CD14-positive monocyte (primary cell): Measurements from ENCODE around the gene DMAC2. TPM values are rescaled to one million over a fixed set of nuclear protein-coding genes. Genes with fewer than 3 reads are reported as not detected.
A peak's percentile ranks its signal among the peaks of the same experiment; 100 is the strongest.

Experiments used
- DNase-seq, 3 donors: peaks; one replicate each; pipeline ENCODE4 v3.0.0-alpha.2; 2011 to 2022
- H2AFZ ChIP-seq: 2 replicates; pipeline ENCODE4 v1.6.0; 2012; ENCODE audit warnings: mild to moderate bottlenecking, low read depth, low read length, inconsistent platforms; ENCODE audit not compliant: insufficient read depth, poor library complexity, severe bottlenecking
- H3K27ac ChIP-seq, 2 donors: 1 replicate in 1 of 2; 2 replicates in 1 of 2; pipeline ENCODE4 v1.5.1; 2012 to 2013; ENCODE audit warnings: low read length in 2 of 2, control low read depth in 1 of 2, inconsistent platforms in 1 of 2, low read depth in 1 of 2, mild to moderate bottlenecking in 1 of 2
- H3K27me3 ChIP-seq, 2 donors: one replicate each; pipeline versions ENCODE4 v1.6.0 to v1.6.1; 2011 to 2013; ENCODE audit warnings: low read length in 2 of 2; ENCODE audit not compliant: control insufficient read depth in 2 of 2, insufficient read depth in 2 of 2
- H3K36me3 ChIP-seq, 2 donors: replicated peaks in 1 of 2; 1 replicate in 1 of 2; 2 replicates in 1 of 2; pipeline versions ENCODE4 v1.5.1 to v1.6.1; 2012 to 2013; ENCODE audit warnings: low read length in 2 of 2, control low read depth in 1 of 2, inconsistent platforms in 1 of 2, mild to moderate bottlenecking in 1 of 2; ENCODE audit not compliant: insufficient read depth in 2 of 2, control insufficient read depth in 1 of 2
- H3K4me1 ChIP-seq, 2 donors: 1 replicate in 1 of 2; 2 replicates in 1 of 2; pipeline versions ENCODE4 v1.5.1 to v1.6.1; 2012 to 2013; ENCODE audit warnings: low read length in 2 of 2, control low read depth in 1 of 2, inconsistent platforms in 1 of 2, mild to moderate bottlenecking in 1 of 2, moderate library complexity in 1 of 2; ENCODE audit not compliant: insufficient read depth in 2 of 2, control insufficient read depth in 1 of 2
- H3K4me2 ChIP-seq: replicated peaks from 2 replicates; pipeline ENCODE3; 2012; ENCODE audit warnings: low read length, moderate library complexity, mild to moderate bottlenecking; ENCODE audit not compliant: poor library complexity, severe bottlenecking; ENCODE audit errors: extremely low read depth
- H3K4me3 ChIP-seq, 3 experiments: fragments of 200-600 bp in 1 of 3; sonication (generic) in 1 of 3; replicated peaks in 1 of 3; 1 replicate in 2 of 3; 2 replicates in 1 of 3; pipeline ENCODE4 v1.5.1; 2011 to 2013; ENCODE audit warnings: low read length in 3 of 3, mild to moderate bottlenecking in 3 of 3, control low read depth in 2 of 3, low read depth in 2 of 3, inconsistent platforms in 1 of 3, moderate library complexity in 1 of 3
- H3K79me2 ChIP-seq: 2 replicates; pipeline ENCODE4 v1.6.0; 2012; ENCODE audit warnings: mild to moderate bottlenecking, control low read depth, inconsistent platforms, low read length, moderate library complexity; ENCODE audit not compliant: insufficient read depth
- H3K9ac ChIP-seq: 2 replicates; pipeline ENCODE4 v1.6.0; 2017; ENCODE audit warnings: low read length, mild to moderate bottlenecking; ENCODE audit not compliant: insufficient read depth, poor library complexity, severe bottlenecking
- H3K9me3 ChIP-seq, 2 donors: replicated peaks in 1 of 2; 1 replicate in 1 of 2; 2 replicates in 1 of 2; pipeline versions ENCODE4 v1.5.1 to v1.6.1; 2012 to 2013; ENCODE audit warnings: low read length in 2 of 2, control low read depth in 1 of 2; ENCODE audit not compliant: control insufficient read depth in 1 of 2, insufficient read depth in 1 of 2
- H4K20me1 ChIP-seq: 2 replicates; pipeline ENCODE4 v1.6.0; 2012; ENCODE audit warnings: mild to moderate bottlenecking, low read length, control low read depth, moderate library complexity; ENCODE audit not compliant: insufficient read depth
- H3K27ac Mint-ChIP-seq, 7 donors: one replicate each; pipeline ENCODE4 v1.8.0; 2020; ENCODE audit warnings: mild to moderate bottlenecking in 7 of 7, mixed read lengths in 7 of 7, moderate library complexity in 6 of 7, inconsistent platforms in 2 of 7
- H3K27me3 Mint-ChIP-seq, 3 donors: one replicate each; pipeline ENCODE4 v1.8.0; 2021 to 2022; ENCODE audit warnings: low read depth in 3 of 3, mild to moderate bottlenecking in 3 of 3, mixed read lengths in 3 of 3, moderate library complexity in 3 of 3, inconsistent platforms in 1 of 3
- H3K36me3 Mint-ChIP-seq, 2 donors: one replicate each; pipeline ENCODE4 v1.8.0; 2020; ENCODE audit warnings: mixed read lengths in 2 of 2, inconsistent platforms in 1 of 2, mild to moderate bottlenecking in 1 of 2
- H3K4me1 Mint-ChIP-seq: one replicate; pipeline ENCODE4 v1.8.0; 2020; ENCODE audit warnings: mild to moderate bottlenecking, mixed read lengths
- H3K4me3 Mint-ChIP-seq, 2 donors: one replicate each; pipeline ENCODE4 v1.8.0; 2020; ENCODE audit warnings: mild to moderate bottlenecking in 2 of 2, mixed read lengths in 2 of 2, moderate library complexity in 1 of 2
- H3K9me3 Mint-ChIP-seq, 7 donors: one replicate each; pipeline ENCODE4 v1.8.0; 2020 to 2022; ENCODE audit warnings: mixed read lengths in 7 of 7, mild to moderate bottlenecking in 6 of 7, moderate library complexity in 6 of 7, inconsistent platforms in 2 of 7
- CTCF ChIP-seq: fragments of 200-600 bp; IDR thresholded peaks from one replicate; pipeline ENCODE4 v1.8.0; 2022; ENCODE audit warnings: antibody characterized with exemption, mild to moderate bottlenecking
- WGBS: methylation state at CpG from one replicate; pipeline ENCODE4 v1.1.5; 2013; ENCODE audit warnings: missing lambda C conversion rate; ENCODE audit not compliant: insufficient coverage; 5-methylcytosine and 5-hydroxymethylcytosine counted together
- intact Hi-C, 2 donors: fragments of 100-400 bp; cut with micrococcal nuclease; formaldehyde crosslinking; loops; one replicate each; pipeline versions ENCODE4 v1.15.0 to v1.15.1; 2023
- polyA plus RNA-seq, 3 donors: library from polyadenylated mRNA; depleted of rRNA in 1 of 3; unstranded in 2 of 3; stranded (reverse) in 1 of 3; fragments of 300-500 nt in 2 of 3; fragments of >200 nt in 1 of 3; fragmentation: Illumina TruSeq in 2 of 3; gene quantifications; 1 replicate in 2 of 3; 2 replicates in 1 of 3; pipeline ENCODE4 v1.2.3, GENCODE V29; 2012 to 2021

DMAC2 gene
- polyA plus RNA-seq, 3 donors, result 33.2 to 48.0 (median 43.8) TPM

DNA sequence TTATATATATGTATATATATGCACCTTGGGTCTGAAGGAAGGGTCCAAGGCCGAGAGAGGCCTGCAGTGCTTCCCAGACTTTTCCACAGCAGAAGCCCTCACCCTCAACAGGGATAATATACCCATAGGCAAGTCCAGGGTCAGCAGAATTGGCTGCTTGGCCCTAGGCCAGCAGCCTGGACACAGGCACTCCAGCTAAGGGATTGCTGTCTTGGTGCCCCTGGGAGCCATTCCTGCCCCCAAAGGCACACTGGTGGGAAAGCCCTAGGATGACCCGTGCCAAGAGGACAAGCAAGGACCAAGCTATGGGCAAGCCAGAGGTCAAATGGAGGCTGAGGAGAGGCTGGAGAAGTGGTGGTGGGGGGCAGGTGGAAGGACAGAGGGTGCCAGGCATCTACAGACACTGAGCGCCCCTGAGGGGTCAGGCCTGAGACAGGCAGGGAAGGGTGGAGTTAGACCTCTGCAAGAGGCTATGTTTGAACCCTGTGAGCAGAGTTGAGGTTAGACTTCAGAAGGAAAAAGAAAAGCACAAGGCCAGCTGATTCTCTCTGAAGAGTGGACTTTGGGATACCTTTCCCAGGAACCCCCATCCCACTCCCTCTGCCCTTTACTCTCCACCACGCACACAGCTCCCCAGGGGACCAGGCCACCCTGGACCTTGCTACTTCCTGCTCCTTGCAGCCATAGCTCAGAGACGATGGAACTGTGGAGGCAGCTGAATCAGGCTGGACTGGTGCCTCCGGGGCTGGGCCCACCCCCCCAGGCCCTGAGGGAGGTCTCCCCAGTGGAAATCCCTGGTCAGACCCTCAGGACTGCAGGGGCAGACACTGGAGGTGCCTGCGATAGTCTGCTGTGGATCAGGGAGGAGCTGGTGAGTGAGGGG, 3.0 kb upstream of the DMAC2 start, which contains the start of gene ERICH4:
ERICH4 (plus strand) TSS at position 684 of the 883 bp plus-strand sequence; CDS start at position 698, 14 bp downstream.
- Histone ChIP-seq H3K4me1 (peaks cover 27 to 28% of the 10 kb centered on the region in 2 donors), H3K79me2 (peaks cover 20% of the 10 kb centered on the region), H3K4me2 (no peak within 1 kb of the TSS), H3K36me3 (peaks cover 0 to 7% of the 10 kb centered on the region in 2 donors), H2AFZ (no peak within 1 kb of the TSS), H4K20me1 (no peaks in the 10 kb centered on the region), H3K9ac (no peak within 1 kb of the TSS), H3K27me3 (no peaks in the 10 kb centered on the region), H3K27ac (no peak within 1 kb of the TSS), H3K9me3 (no peaks in the 10 kb centered on the region), H3K4me3 (no peak within 1 kb of the TSS)
- intact Hi-C loops, result loop anchor here in 1 of 2 donors (10.0 kb wide), 1 partner anchor 92 kb away; no protein-coding TSS in a partner anchor
- Mint-ChIP-seq H3K27ac (peak within 1 kb of the TSS in 4 of 7 donors; percentile 1 to 36 (median 24)), H3K27me3 (peaks cover 3 to 11% (median 6%) of the 10 kb centered on the region in 3 donors), H3K4me3 (no peak within 1 kb of the TSS), H3K4me1 (peaks cover 32% of the 10 kb centered on the region), H3K36me3 (peaks cover 7 to 8% of the 10 kb centered on the region in 2 donors), H3K9me3 (peaks cover 0 to 4% (median 0%) of the 10 kb centered on the region in 7 donors)
- no peak for DNase-seq
- TF ChIP-seq CTCF, result no peak
- 74% methylated on average over 5 of the region's 7 CpGs for WGBS

DNA sequence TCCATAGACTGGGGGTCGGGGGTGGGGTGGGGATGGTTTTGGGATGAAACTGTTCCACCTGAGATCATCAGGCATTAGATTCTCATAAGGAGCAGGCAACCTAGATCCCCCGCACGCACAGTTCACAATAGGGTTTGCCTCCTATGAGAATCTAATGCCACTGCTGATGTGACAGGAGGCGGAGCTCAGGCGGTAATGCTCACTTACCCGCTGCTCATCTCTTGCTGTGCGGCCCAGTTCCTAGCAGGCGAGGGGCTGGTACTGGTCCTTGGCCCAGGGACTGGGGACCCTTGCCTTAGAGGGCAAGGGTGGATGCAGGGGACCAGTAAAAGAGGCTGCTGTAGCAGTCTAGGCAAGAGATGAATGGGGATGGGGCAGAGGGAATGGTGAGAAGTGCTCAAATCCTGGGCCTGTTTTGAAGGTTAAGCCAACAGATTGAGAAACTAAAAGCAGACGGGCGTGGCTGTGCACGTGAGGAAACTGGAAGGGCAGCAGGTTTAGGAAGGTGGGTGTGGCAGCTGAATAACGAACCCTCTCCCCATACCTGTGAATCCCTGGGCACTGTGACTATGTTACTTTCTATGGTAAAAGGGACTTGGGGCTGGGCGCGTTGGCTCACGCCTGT, 1.7 kb upstream of the DMAC2 start:
- Histone ChIP-seq H3K4me2 (no peak overlapping the region), H3K4me1 (peaks cover 23 to 24% of the 10 kb centered on the region in 2 donors), H3K9ac (no peak overlapping the region), H2AFZ (no peak overlapping the region), H3K27ac (no peak overlapping the region), H3K9me3 (no peaks in the 10 kb centered on the region), H3K79me2 (peaks cover 27% of the 10 kb centered on the region), H3K36me3 (peaks cover 0 to 16% of the 10 kb centered on the region in 2 donors), H3K27me3 (no peaks in the 10 kb centered on the region), H3K4me3 (no peak overlapping the region), H4K20me1 (no peaks in the 10 kb centered on the region)
- H3K9me3 Mint-ChIP-seq, result no peaks in the 10 kb centered on the region
- H3K27ac Mint-ChIP-seq, result peak overlapping the region in 2 of 7 donors; percentile 16 to 71
- intact Hi-C loops, result loop anchor here in 1 of 2 donors (10.0 kb wide), 1 partner anchor 93 kb away; no protein-coding TSS in a partner anchor
- peaks cover 14 to 18% of the 10 kb centered on the region in 2 donors for H3K36me3 Mint-ChIP-seq
- no peak overlapping the region for H3K4me3 Mint-ChIP-seq
- peaks cover 34% of the 10 kb centered on the region for H3K4me1 Mint-ChIP-seq
- no peak for DNase-seq
- H3K27me3 Mint-ChIP-seq, result peaks cover 1 to 5% (median 3%) of the 10 kb centered on the region in 3 donors
- TF ChIP-seq CTCF, result no peak
- WGBS, result 92% methylated on average over 7 of the region's 15 CpGs
